Mesenchymal stem cell (in vitro differentiated cells and primary cell): ENCODE measurements around the gene IGF1R.

Experiments
- DNase-seq: peaks from one replicate; pipeline ENCODE4 v3.0.0-alpha.2; 2013
- H2AFZ ChIP-seq: one replicate; pipeline ENCODE4 v1.6.1; 2013; ENCODE audit warnings: low read depth, mild to moderate bottlenecking, control low read depth, inconsistent platforms, low read length, moderate library complexity
- H2AK5ac ChIP-seq: 2 replicates; pipeline ENCODE4 v1.6.1; 2013; ENCODE audit warnings: low read length, moderate library complexity, mild to moderate bottlenecking, inconsistent platforms; ENCODE audit not compliant: severe bottlenecking
- H2BK120ac ChIP-seq: one replicate; pipeline ENCODE4 v1.6.1; 2013; ENCODE audit warnings: low read depth, mild to moderate bottlenecking, inconsistent platforms, low read length, moderate library complexity
- H2BK12ac ChIP-seq, 2 experiments: one replicate each; pipeline ENCODE4 v1.6.1; 2013; ENCODE audit warnings: inconsistent platforms in 2 of 2, low read length in 2 of 2, mild to moderate bottlenecking in 2 of 2, moderate library complexity in 2 of 2, control low read depth in 1 of 2
- H2BK15ac ChIP-seq: one replicate; pipeline ENCODE4 v1.6.1; 2013; ENCODE audit warnings: mild to moderate bottlenecking, low read depth, inconsistent platforms; ENCODE audit not compliant: poor library complexity, severe bottlenecking
- H2BK5ac ChIP-seq: 2 replicates; pipeline ENCODE4 v1.6.1; 2013; ENCODE audit warnings: low read depth, mild to moderate bottlenecking, low read length, control low read depth, inconsistent platforms; ENCODE audit not compliant: poor library complexity, severe bottlenecking
- H3K14ac ChIP-seq, 2 experiments: one replicate each; pipeline ENCODE4 v1.6.1; 2013; ENCODE audit warnings: inconsistent platforms in 2 of 2, low read length in 2 of 2, control low read depth in 1 of 2, mild to moderate bottlenecking in 1 of 2, moderate library complexity in 1 of 2
- H3K18ac ChIP-seq, 2 experiments: one replicate each; pipeline ENCODE4 v1.6.1; 2013; ENCODE audit warnings: inconsistent platforms in 2 of 2, low read length in 2 of 2, control low read depth in 1 of 2, low read depth in 1 of 2, mild to moderate bottlenecking in 1 of 2
- H3K23ac ChIP-seq, 2 experiments: one replicate each; pipeline ENCODE4 v1.6.1; 2013; ENCODE audit warnings: inconsistent platforms in 2 of 2, low read length in 2 of 2, mild to moderate bottlenecking in 2 of 2, moderate library complexity in 2 of 2, control low read depth in 1 of 2
- H3K27ac ChIP-seq: 2 replicates; pipeline ENCODE4 v1.5.1; 2013; ENCODE audit warnings: mild to moderate bottlenecking, moderate library complexity, low read length, control low read depth, inconsistent platforms; ENCODE audit not compliant: poor library complexity, severe bottlenecking
- H3K27me3 ChIP-seq, 2 experiments: 2 replicates each; pipeline versions ENCODE4 v1.6.1 to v1.7.0; 2013; ENCODE audit warnings: low read length in 2 of 2, mild to moderate bottlenecking in 2 of 2, moderate library complexity in 2 of 2, control low read depth in 1 of 2, inconsistent platforms in 1 of 2; ENCODE audit not compliant: control insufficient read depth in 1 of 2, insufficient read depth in 1 of 2
- H3K36me3 ChIP-seq, 2 experiments: 2 replicates each; pipeline versions ENCODE4 v1.6.1 to v1.7.0; 2013; ENCODE audit warnings: low read length in 2 of 2, control low read depth in 1 of 2, inconsistent platforms in 1 of 2, low read depth in 1 of 2, mild to moderate bottlenecking in 1 of 2; ENCODE audit not compliant: insufficient read depth in 2 of 2, control insufficient read depth in 1 of 2
- H3K4ac ChIP-seq, 2 experiments: one replicate each; pipeline ENCODE4 v1.6.1; 2013; ENCODE audit warnings: inconsistent platforms in 2 of 2, low read length in 2 of 2, mild to moderate bottlenecking in 2 of 2, moderate library complexity in 2 of 2, control low read depth in 1 of 2, low read depth in 1 of 2
- H3K4me1 ChIP-seq: 2 replicates; pipeline ENCODE4 v1.6.1; 2013; ENCODE audit warnings: low read depth, low read length, control low read depth; ENCODE audit not compliant: control insufficient read depth, insufficient read depth
- H3K4me2 ChIP-seq: 2 replicates; pipeline ENCODE4 v1.6.1; 2013; ENCODE audit warnings: low read length, mild to moderate bottlenecking, inconsistent platforms; ENCODE audit not compliant: poor library complexity, severe bottlenecking
- H3K4me3 ChIP-seq, 2 experiments: 2 replicates each; pipeline versions ENCODE4 v1.5.1 to v1.7.0; 2013; ENCODE audit warnings: low read length in 2 of 2, mild to moderate bottlenecking in 2 of 2, control low read depth in 1 of 2, low read depth in 1 of 2; ENCODE audit not compliant: insufficient read depth in 1 of 2
- H3K79me1 ChIP-seq: replicated peaks from 2 replicates; pipeline ENCODE4 v1.6.1; 2013; ENCODE audit warnings: mild to moderate bottlenecking, control low read depth, low read length, inconsistent platforms; ENCODE audit not compliant: poor library complexity, severe bottlenecking
- H3K9ac ChIP-seq: 2 replicates; pipeline ENCODE4 v1.7.0; 2013; ENCODE audit warnings: mild to moderate bottlenecking, low read length, moderate library complexity
- H3K9me3 ChIP-seq: 2 replicates; pipeline ENCODE4 v1.7.0; 2013; ENCODE audit warnings: mild to moderate bottlenecking, low read length; ENCODE audit not compliant: control insufficient read depth
- H4K8ac ChIP-seq: one replicate; pipeline ENCODE4 v1.6.1; 2013; ENCODE audit warnings: inconsistent platforms, mild to moderate bottlenecking, low read length, moderate library complexity
- H4K91ac ChIP-seq: one replicate; pipeline ENCODE4 v1.6.1; 2013; ENCODE audit warnings: mild to moderate bottlenecking, low read length, inconsistent platforms
- WGBS: methylation state at CpG from one replicate; pipeline ENCODE4 v1.1.7; 2013; ENCODE audit warnings: mixed read lengths; 5-methylcytosine and 5-hydroxymethylcytosine counted together

The IGF1R gene

DNA sequence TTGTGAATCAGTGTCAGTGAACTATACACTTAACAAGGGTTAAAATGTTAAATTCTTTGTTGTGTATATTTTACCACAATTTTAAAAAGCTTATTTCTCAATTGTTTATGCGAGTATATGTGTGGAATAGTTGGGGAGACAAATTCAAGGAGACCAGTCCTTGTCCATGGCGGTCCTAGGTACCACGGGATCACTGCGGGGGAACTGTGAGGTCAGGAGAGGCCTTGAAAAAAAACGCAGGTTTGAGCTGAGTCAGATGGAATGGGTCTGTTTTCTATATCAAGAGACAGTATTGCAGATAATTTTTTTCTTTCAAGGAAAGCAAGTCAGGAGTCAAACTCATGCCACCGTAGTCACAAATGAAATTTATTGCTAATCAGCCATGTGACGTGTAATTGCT lies 18.5 kb downstream of the IGF1R start:
- 66% methylated on average over 6 of the region's 7 CpGs for WGBS
- no peak overlapping the region for H3K14ac ChIP-seq
- H4K91ac ChIP-seq: no peak overlapping the region
- peaks cover 26% of the 10 kb centered on the region for H3K4me1 ChIP-seq
- H3K9me3 ChIP-seq: no peaks in the 10 kb centered on the region
- no peak overlapping the region for H4K8ac ChIP-seq
- H3K4ac ChIP-seq: no peak overlapping the region
- H3K79me1 ChIP-seq: peaks cover 23% of the 10 kb centered on the region
- no peak overlapping the region for H3K23ac ChIP-seq
- no peak overlapping the region for H2BK15ac ChIP-seq
- no peak overlapping the region for H2BK5ac ChIP-seq
- H2AK5ac ChIP-seq: no peak overlapping the region
- H2BK12ac ChIP-seq: no peak overlapping the region
- H2BK120ac ChIP-seq: no peak overlapping the region
- H2AFZ ChIP-seq: no peak overlapping the region
- H3K9ac ChIP-seq: no peak overlapping the region
- H3K18ac ChIP-seq: no peak overlapping the region
- DNase-seq: peak; percentile 70
- H3K36me3 ChIP-seq: peaks cover 0 to 9% of the 10 kb centered on the region in 2 experiments
- H3K4me3 ChIP-seq: no peak overlapping the region
- no peaks in the 10 kb centered on the region for H3K27me3 ChIP-seq
- no peak overlapping the region for H3K4me2 ChIP-seq
- H3K27ac ChIP-seq: no peak overlapping the region

DNA sequence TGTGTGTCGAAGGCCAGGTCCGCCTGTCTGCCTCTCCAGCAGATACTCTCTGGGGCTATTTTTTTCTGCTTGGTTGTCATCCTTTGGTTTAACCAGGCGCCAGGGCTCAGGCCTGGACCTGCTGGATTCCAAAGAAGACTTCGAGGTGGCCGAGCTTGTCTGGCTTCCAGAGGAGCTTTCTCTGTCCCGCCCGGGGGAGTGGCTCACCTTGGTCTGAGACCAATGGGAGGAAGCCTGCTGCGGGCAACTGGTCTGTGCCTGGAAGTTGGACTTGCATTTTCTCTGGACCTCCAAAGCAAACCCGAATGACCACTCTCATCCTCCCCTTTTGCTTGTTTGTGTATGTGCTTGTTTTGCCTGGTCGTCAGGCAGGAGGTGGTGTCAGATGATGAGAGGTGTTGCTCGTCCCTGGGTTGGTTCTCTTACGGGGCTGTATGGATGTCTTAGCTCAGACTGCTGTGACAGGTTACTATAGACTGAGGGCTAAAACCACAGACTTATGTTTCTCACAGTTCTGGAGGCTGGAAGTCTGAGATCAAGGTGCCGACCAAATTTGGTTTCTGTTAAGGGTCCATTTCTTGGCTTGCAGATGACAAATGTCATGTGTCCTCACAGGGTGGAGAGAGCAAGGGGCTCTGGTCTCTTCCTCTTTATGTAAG lies 19.3 kb downstream of the IGF1R start:
- Histone ChIP-seq H2BK5ac (no peak overlapping the region), H2BK15ac (peak overlapping the region; percentile 77), H3K9me3 (no peaks in the 10 kb centered on the region), H3K9ac (no peak overlapping the region), H3K4me1 (peaks cover 27% of the 10 kb centered on the region), H3K27me3 (no peaks in the 10 kb centered on the region), H3K79me1 (peaks cover 19% of the 10 kb centered on the region), H3K4me2 (no peak overlapping the region), H3K4ac (no peak overlapping the region), H2BK12ac (peak overlapping the region in 1 of 2 experiments; percentile 33), H4K8ac (no peak overlapping the region), H2BK120ac (no peak overlapping the region), H3K14ac (no peak overlapping the region), H2AK5ac (peak overlapping the region; percentile 40), H3K27ac (no peak overlapping the region), H4K91ac (no peak overlapping the region), H3K23ac (no peak overlapping the region), H3K18ac (peak overlapping the region; percentile 2 to 48), H3K4me3 (no peak overlapping the region), H2AFZ (no peak overlapping the region), H3K36me3 (peaks cover 0 to 9% of the 10 kb centered on the region in 2 experiments)
- WGBS: 87% methylated on average over 13 of the region's 13 CpGs
- no peak for DNase-seq

DNA sequence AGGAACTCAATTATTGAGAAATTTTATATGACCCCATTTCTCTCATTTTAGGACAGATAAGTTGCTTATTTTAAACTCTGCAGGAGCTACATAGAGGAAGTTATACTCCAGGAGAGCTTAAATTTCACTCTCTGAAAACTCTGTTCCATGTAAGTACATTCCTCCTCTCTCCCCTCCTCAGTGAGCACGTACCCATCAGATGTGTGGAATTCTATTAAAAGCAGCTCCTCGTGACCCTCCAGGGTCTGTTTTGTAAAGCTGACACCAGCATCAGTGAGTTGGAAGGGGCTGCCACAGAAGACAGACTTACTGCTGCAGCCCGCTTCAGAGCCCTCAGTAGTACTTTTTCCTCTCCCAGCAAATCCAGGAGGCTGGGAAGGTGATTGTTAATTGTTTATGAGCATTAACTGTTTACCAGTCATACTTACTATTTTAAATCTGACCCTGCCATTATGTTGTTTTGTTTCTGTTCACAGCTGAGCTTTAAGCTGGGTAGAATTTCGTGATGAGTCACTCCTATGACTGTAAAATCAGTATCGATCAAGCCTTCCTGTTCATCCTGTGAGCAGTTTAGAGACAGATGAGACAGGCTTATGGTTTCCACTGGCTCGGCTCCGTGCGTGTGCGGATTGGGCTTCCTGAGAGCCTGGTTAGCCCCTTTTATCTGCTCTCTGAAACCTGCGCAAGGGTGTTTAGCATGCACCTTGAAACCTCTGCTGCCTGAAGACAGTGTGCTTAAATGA lies 20.4 kb downstream of the IGF1R start:
- no peak overlapping the region for H4K8ac ChIP-seq
- H3K14ac ChIP-seq: no peak overlapping the region
- peaks cover 30% of the 10 kb centered on the region for H3K4me1 ChIP-seq
- peak overlapping the region; percentile 90 to 93 for H3K4ac ChIP-seq
- H3K9ac ChIP-seq: peak overlapping the region; percentile 73
- no peak overlapping the region for H2AFZ ChIP-seq
- peak overlapping the region; percentile 84 for H3K27ac ChIP-seq
- peaks cover 0 to 9% of the 10 kb centered on the region in 2 experiments for H3K36me3 ChIP-seq
- peak overlapping the region; percentile 25 to 68 for H3K18ac ChIP-seq
- peak overlapping the region; percentile 35 to 94 for H2BK12ac ChIP-seq
- H3K23ac ChIP-seq: no peak overlapping the region
- 20% methylated on average over 8 of the region's 10 CpGs for WGBS
- peaks cover 22% of the 10 kb centered on the region for H3K79me1 ChIP-seq
- peak overlapping the region; percentile 13 for H3K4me2 ChIP-seq
- H3K9me3 ChIP-seq: no peaks in the 10 kb centered on the region
- H2BK15ac ChIP-seq: no peak overlapping the region
- H4K91ac ChIP-seq: no peak overlapping the region
- no peak overlapping the region for H2BK5ac ChIP-seq
- peak overlapping the region in 1 of 2 experiments; percentile 50 for H3K4me3 ChIP-seq
- DNase-seq: peak; percentile 80
- H2AK5ac ChIP-seq: peak overlapping the region; percentile 94
- no peaks in the 10 kb centered on the region for H3K27me3 ChIP-seq
- H2BK120ac ChIP-seq: no peak overlapping the region

DNA sequence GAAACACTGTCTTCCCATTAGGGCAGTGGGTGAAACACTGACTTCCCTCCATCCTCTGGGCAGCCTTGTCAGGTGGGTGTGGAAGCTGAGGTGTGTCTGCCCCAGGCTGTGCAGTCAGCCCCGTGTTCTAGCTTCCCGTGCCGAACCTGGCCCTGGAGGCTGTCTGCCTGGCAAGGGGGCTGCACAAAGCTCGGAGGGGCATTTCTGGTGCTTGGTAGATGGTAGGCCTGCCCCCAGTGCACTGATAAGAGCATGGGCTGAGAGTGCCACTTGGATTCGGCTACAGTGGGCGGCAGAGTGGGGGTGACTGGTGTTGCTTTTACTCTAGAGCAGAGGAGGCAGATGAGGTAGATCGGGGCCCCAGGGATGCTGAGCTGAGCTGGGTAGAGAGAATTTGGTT lies 21.3 kb downstream of the IGF1R start:
- Histone ChIP-seq H2BK5ac (peak overlapping the region; percentile 12), H3K4me3 (no peak overlapping the region), H3K36me3 (peaks cover 0 to 9% of the 10 kb centered on the region in 2 experiments), H3K27ac (peak overlapping the region; percentile 84), H3K27me3 (no peaks in the 10 kb centered on the region), H4K8ac (peak overlapping the region; percentile 89), H2AK5ac (peak overlapping the region; percentile 94), H3K23ac (peak overlapping the region in 1 of 2 experiments; percentile 92), H2BK12ac (peak overlapping the region; percentile 94 to 97), H3K18ac (peak overlapping the region; percentile 25 to 89), H3K9me3 (no peaks in the 10 kb centered on the region), H2AFZ (no peak overlapping the region), H3K4me2 (no peak overlapping the region), H3K79me1 (peaks cover 22% of the 10 kb centered on the region), H2BK15ac (peak overlapping the region; percentile 86), H2BK120ac (peak overlapping the region; percentile 80), H3K4me1 (peaks cover 30% of the 10 kb centered on the region), H3K9ac (no peak overlapping the region), H4K91ac (peak overlapping the region; percentile 95), H3K4ac (peak overlapping the region; percentile 90 to 93), H3K14ac (peak overlapping the region in 1 of 2 experiments; percentile 96)
- DNase-seq: no peak
- WGBS: 95% methylated on average over 7 of the region's 7 CpGs
